Activated naive CD4-positive, alpha-beta T cell treated with anti-CD3 and anti-CD28 coated beads, Interleukin-2, amount 10 ng/mL, durations not matched to agents 5 hours and 36 hours (primary cell): Measurements from ENCODE around the gene KLK8. TPM values are rescaled to one million over a fixed set of nuclear protein-coding genes. Genes with fewer than 3 reads are reported as not detected.

ENCODE experiments used
- total RNA-seq, 2 experiments: library from RNA; stranded (reverse); gene quantifications; one replicate each; pipeline ENCODE4 v1.2.3, GENCODE V29; 2021

Gene KLK8
- not detected for total RNA-seq

GRCh38 chr19:51001515-51001914 lies at the start of gene KLK8:
Gene KLK8 (minus strand): TSS chr19:51001604. CDS start chr19:51001167, 437 bp downstream.

GRCh38 chr19:51034704-51035103 lies 33.3 kb upstream of the KLK8 start, which contains the start of gene KLK12:
Gene KLK12 (minus strand): TSS chr19:51035002. CDS start chr19:51034621, 381 bp downstream.

GRCh38 chr19:51026554-51026831 lies 25.1 kb upstream of the KLK8 start, which contains the start of gene KLK11:
Gene KLK11 (minus strand): TSS chr19:51026616. CDS start chr19:51025631, 985 bp downstream.

GRCh38 chr19:51019544-51019925 lies 18.1 kb upstream of the KLK8 start, which contains the start of gene KLK10:
Gene KLK10 (minus strand): TSS chr19:51019709. CDS start chr19:51019130, 579 bp downstream.

GRCh38 chr19:50983625-50984292 lies 17.6 kb downstream of the KLK8 start, which contains the start of gene KLK7:
Gene KLK7 (minus strand): TSS chr19:50983917. CDS start chr19:50982399, 1,518 bp downstream.

GRCh38 chr19:50969413-50969760 lies 32.0 kb downstream of the KLK8 start, which contains the start of gene KLK6:
Gene KLK6 (minus strand): TSS chr19:50969591. CDS start chr19:50968104, 1,487 bp downstream.

GRCh38 chr19:50952910-50953309 lies 48.5 kb downstream of the KLK8 start, which contains the start of gene KLK5:
Gene KLK5 (minus strand): TSS chr19:50953038. CDS start chr19:50952657, 381 bp downstream.

Other genes with a start within 250 kb of the KLK8 start
- not detected for gene GPR32, start 231.1 kb downstream of the KLK8 start, total RNA-seq
- gene ACP4, start 211.2 kb downstream of the KLK8 start, total RNA-seq = not detected
- under 1 TPM; 0.79 to 0.86 TPM for gene KLK1, start 177.8 kb downstream of the KLK8 start, total RNA-seq
- gene KLK15, start 168.0 kb downstream of the KLK8 start, total RNA-seq = not detected
- gene KLK3, start 146.7 kb downstream of the KLK8 start, total RNA-seq = not detected
- not detected for gene KLK2, start 128.2 kb downstream of the KLK8 start, total RNA-seq
- not detected for gene KLK4, start 90.2 kb downstream of the KLK8 start, total RNA-seq
- not detected for gene KLK5, start 48.6 kb downstream of the KLK8 start, total RNA-seq
- gene KLK6, start 32.0 kb downstream of the KLK8 start, total RNA-seq = not detected
- gene KLK7, start 17.7 kb downstream of the KLK8 start, total RNA-seq = not detected
- gene KLK10, start 18.1 kb upstream of the KLK8 start, total RNA-seq = not detected
- not detected for gene KLK11, start 25.0 kb upstream of the KLK8 start, total RNA-seq
- not detected for gene KLK12, start 33.4 kb upstream of the KLK8 start, total RNA-seq
- gene KLK13, start 63.5 kb upstream of the KLK8 start, total RNA-seq = not detected
- under 1 TPM in 1 of 2 experiments, not detected in 1; 0.41 TPM for gene KLK14, start 81.3 kb upstream of the KLK8 start, total RNA-seq
- 10 to 100 TPM in 1 of 2 experiments, 1 to 10 TPM in 1; 9.9 to 10.6 TPM for gene CTU1, start 106.8 kb upstream of the KLK8 start, total RNA-seq
- 1 to 10 TPM; 1.2 TPM for gene SIGLEC9, start 123.3 kb upstream of the KLK8 start, total RNA-seq
- gene SIGLEC7, start 140.7 kb upstream of the KLK8 start, total RNA-seq = not detected
- 10 to 100 TPM; 15.8 to 16.0 TPM for gene CD33, start 223.5 kb upstream of the KLK8 start, total RNA-seq
- not detected for gene SIGLECL1, start 249.5 kb upstream of the KLK8 start, total RNA-seq